Measurements from ENCODE around the gene PFDN4.

The PFDN4 gene

DNA sequence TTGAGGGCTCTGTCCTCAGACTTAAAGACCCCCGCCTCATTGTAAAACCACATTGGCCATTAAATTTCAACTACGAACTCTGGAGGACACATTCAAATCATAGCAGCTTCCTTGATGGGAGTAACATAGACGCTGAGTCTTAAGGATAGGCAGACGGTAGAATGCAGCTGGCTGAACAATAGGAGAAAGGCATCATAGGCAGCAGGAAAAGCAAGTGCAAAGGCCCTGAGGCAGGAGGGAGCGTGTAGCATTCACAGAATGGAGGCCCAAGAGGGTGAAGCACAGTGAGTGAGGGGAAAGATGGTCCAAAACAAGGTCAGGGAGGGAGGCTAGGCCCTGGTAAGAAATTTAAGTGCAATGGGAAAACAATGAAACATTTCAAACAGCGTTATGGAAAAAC is 8.6 kb upstream of the PFDN4 start:
- Histone ChIP-seq H3K36me3 (ENCODE audit: insufficient read depth, low read length) (no peaks in the 10 kb centered on the region), H2AFZ (ENCODE audit: low read depth, low read length) (no peak overlapping the region), H3K9me3 (ENCODE audit: low read length) (no peaks in the 10 kb centered on the region), H3K4me1 (ENCODE audit: insufficient read depth, low read length) (no peaks in the 10 kb centered on the region), H3K4me3 (ENCODE audit: low read length) (no peak overlapping the region), H3K27me3 (ENCODE audit: insufficient read depth, low read length) (peaks cover 12% of the 10 kb centered on the region)

DNA sequence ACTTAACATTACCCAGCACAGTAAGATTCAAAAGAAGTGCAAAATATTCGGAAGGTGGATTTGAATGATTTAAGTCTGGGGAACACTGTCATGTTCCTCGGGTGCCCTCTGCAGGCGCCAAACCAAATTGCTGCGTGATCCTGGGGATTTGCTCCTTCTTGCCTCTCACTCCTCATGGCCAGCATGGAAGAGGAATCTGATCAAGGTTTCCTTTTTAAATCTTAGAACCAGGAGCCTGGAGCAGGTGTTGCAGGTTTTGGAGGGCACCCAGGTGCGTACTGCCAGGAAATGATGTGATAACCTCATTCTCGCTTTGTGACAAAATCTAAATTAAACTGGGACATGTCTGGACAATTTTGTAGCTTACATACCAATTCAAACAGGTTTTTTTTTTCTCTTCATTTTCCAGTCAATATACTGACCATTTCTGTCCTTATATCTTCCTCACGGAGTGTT is 8.1 kb upstream of the PFDN4 start:
- no peak overlapping the region for H2AFZ ChIP-seq (ENCODE audit: low read depth, low read length)
- H3K36me3 ChIP-seq (ENCODE audit: insufficient read depth, low read length): no peaks in the 10 kb centered on the region

DNA sequence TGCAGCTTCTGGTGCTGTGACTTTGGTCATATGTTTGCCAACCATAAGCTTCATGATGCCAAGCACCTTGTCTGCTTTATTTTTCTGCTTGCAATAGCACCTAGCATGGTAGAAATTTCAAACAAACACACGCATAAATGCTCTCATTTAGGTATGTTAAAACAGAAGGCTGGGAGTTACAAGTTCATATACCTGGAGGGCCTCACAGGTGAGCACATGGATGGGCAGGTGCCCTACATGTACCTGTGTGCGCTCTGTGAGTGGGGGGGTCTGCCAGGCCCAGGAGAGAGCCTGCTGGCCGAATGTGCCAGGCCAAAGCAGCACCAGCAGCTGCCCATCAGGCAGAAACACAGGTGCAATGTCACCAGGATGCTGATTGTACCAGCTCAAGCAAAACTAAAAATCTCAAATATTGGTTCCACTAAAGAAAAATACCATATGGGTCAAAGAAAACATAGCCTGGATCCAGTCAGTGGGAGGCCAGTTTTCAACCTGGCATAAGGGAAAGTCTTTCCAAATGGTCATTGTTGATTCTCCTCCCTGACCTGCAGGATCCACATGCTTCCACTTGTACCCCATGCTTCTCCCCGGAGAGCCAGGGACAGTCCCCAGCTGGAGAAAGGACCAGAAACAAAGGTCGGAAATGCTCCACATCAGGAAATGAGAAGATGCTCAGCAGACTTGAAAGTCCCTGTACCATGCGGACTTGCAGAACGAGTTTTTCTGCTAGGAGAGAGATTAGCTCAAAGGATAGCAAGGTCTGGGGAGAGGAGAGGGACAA is 7.2 kb upstream of the PFDN4 start:
- Histone ChIP-seq H3K4me3 (ENCODE audit: low read length) (no peak overlapping the region), H3K9me3 (ENCODE audit: low read length) (no peaks in the 10 kb centered on the region), H3K36me3 (ENCODE audit: insufficient read depth, low read length) (no peaks in the 10 kb centered on the region), H2AFZ (ENCODE audit: low read depth, low read length) (no peak overlapping the region), H3K27me3 (ENCODE audit: insufficient read depth, low read length) (peaks cover 6% of the 10 kb centered on the region), H3K4me1 (ENCODE audit: insufficient read depth, low read length) (no peaks in the 10 kb centered on the region)

More for the DNA sequence above, 8.1 kb upstream of the PFDN4 start:
- Histone ChIP-seq H3K27me3 (ENCODE audit: insufficient read depth, low read length) (peaks cover 10% of the 10 kb centered on the region), H3K4me1 (ENCODE audit: insufficient read depth, low read length) (no peaks in the 10 kb centered on the region), H3K9me3 (ENCODE audit: low read length) (no peaks in the 10 kb centered on the region), H3K4me3 (ENCODE audit: low read length) (no peak overlapping the region)

DNA sequence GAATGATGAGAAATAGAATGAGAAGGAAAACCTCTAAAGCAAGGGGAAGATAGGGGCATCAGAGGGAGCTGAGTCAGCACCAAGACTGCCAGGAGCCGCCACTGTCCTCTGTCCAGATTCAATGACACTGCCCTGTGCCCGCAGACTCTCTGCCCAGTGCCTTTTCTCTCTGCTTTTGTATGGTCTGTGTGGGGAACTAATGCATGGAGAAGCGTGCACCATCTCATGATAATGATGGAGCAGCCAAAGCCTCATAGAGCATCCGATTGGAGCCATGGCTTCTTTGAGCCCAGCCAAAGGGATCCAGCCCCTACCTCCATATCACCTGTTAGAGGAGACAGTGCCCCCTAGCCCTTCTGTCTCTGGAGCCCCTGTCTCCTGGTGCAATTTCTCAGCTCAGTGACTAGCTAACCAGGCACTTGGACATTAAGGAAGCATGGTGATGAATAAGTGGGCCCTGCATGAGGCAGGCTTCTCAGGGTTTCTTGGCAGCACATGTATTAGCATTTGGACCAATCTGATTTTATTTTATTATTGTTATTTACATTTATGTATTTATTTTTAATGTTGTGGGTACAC is 6.5 kb upstream of the PFDN4 start:
- Histone ChIP-seq H3K36me3 (ENCODE audit: insufficient read depth, low read length) (no peaks in the 10 kb centered on the region), H3K9me3 (ENCODE audit: low read length) (no peaks in the 10 kb centered on the region), H3K27me3 (ENCODE audit: insufficient read depth, low read length) (peaks cover 3% of the 10 kb centered on the region), H3K4me3 (ENCODE audit: low read length) (no peak overlapping the region), H3K4me1 (ENCODE audit: insufficient read depth, low read length) (no peaks in the 10 kb centered on the region), H2AFZ (ENCODE audit: low read depth, low read length) (no peak overlapping the region)

DNA sequence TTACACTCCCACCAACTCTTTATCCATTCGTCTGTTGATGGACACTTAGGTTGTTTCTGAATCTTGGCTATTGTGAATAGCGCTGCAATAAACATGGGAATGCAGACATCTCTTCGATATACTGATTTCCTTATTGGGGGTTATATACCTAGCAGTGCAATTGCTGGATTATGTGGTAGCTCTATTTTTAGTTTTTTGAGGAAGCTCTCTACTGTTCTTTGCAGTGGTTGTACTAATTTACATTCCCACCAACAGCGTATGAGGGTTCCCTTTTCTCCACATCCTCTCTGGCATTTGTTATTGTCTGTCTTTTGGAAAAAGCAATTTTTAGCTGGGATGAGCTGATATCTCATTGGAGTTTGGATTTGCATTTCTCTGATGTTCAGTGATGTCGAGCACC is 4.6 kb upstream of the PFDN4 start:
- H3K4me3 ChIP-seq (ENCODE audit: low read length): no peak overlapping the region
- no peak overlapping the region for H2AFZ ChIP-seq (ENCODE audit: low read depth, low read length)
- no peaks in the 10 kb centered on the region for H3K9me3 ChIP-seq (ENCODE audit: low read length)
- no peaks in the 10 kb centered on the region for H3K36me3 ChIP-seq (ENCODE audit: insufficient read depth, low read length)
- peaks cover 3% of the 10 kb centered on the region for H3K27me3 ChIP-seq (ENCODE audit: insufficient read depth, low read length)
- H3K4me1 ChIP-seq (ENCODE audit: insufficient read depth, low read length): no peaks in the 10 kb centered on the region

DNA sequence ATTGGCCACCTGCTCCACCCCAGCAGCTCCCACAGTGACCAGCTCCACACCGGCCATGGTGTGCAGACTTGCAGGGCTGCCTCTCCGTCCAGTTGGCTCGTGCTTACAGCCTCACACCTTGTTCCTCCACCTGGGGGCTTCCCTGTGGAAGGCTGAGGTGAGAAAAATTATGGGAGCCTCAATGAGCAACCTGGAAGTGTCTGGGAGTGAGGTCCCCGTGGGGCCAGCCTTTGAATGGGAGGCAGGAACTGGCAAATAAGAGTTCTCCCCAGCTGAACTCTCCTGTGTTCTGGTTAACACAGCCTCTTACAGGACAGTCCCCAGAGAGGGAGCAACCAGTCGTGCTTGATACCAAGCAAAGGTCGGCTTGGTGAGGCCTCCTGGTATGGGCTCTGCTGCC is 3.8 kb upstream of the PFDN4 start:
- no peaks in the 10 kb centered on the region for H3K9me3 ChIP-seq (ENCODE audit: low read length)
- H2AFZ ChIP-seq (ENCODE audit: low read depth, low read length): no peak overlapping the region
- no peaks in the 10 kb centered on the region for H3K36me3 ChIP-seq (ENCODE audit: insufficient read depth, low read length)
- H3K4me1 ChIP-seq (ENCODE audit: insufficient read depth, low read length): peaks cover 2% of the 10 kb centered on the region
- H3K4me3 ChIP-seq (ENCODE audit: low read length): no peak overlapping the region
- H3K27me3 ChIP-seq (ENCODE audit: insufficient read depth, low read length): peaks cover 3% of the 10 kb centered on the region

DNA sequence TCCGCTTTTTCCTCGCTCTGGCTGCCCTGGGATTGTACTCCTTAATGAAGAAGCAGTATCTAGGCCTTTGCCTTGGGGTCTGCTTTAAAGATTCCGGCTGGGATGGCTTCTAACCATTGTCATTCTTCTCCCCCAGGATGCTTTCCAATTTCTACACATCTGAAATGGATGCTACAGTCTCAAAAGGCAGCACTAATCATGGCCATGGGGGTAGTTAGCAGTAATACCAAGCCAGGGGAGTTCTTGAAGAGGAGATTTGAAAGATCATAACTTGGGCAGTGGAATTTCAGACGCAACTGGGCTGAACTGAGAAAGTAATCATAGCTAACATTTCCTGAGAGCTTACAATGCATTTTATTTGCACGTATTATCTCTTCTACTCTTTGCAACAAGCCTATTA is 3.4 kb upstream of the PFDN4 start:
- Histone ChIP-seq H3K9me3 (ENCODE audit: low read length) (no peaks in the 10 kb centered on the region), H3K4me3 (ENCODE audit: low read length) (no peak overlapping the region), H2AFZ (ENCODE audit: low read depth, low read length) (no peak overlapping the region), H3K27me3 (ENCODE audit: insufficient read depth, low read length) (peaks cover 3% of the 10 kb centered on the region), H3K4me1 (ENCODE audit: insufficient read depth, low read length) (peaks cover 6% of the 10 kb centered on the region), H3K36me3 (ENCODE audit: insufficient read depth, low read length) (no peaks in the 10 kb centered on the region)

DNA sequence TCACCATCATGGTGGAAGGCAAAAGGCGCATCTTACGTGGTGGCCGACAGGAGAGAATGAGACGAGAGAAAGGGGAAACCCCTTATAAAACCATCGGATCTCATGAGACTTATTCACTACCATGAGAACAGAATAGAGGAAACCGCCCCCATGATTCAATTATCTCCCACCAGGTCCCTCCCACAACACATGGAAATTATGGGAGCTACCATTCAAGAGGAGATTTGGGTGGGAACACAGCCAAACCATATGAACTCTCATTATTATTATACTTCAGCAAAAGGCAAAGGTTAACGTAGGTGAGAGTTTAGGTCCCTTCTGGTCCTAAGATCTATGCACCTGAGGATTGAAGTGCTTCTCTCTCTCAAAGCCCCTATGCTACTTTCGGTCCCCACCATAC is 2.4 kb upstream of the PFDN4 start:
- peaks cover under 1% of the 10 kb centered on the region for H3K27me3 ChIP-seq (ENCODE audit: insufficient read depth, low read length)
- peaks cover 3% of the 10 kb centered on the region for H3K36me3 ChIP-seq (ENCODE audit: insufficient read depth, low read length)
- H3K4me1 ChIP-seq (ENCODE audit: insufficient read depth, low read length): peaks cover 10% of the 10 kb centered on the region
- no peaks in the 10 kb centered on the region for H3K9me3 ChIP-seq (ENCODE audit: low read length)
- no peak overlapping the region for H2AFZ ChIP-seq (ENCODE audit: low read depth, low read length)
- H3K4me3 ChIP-seq (ENCODE audit: low read length): no peak overlapping the region

DNA sequence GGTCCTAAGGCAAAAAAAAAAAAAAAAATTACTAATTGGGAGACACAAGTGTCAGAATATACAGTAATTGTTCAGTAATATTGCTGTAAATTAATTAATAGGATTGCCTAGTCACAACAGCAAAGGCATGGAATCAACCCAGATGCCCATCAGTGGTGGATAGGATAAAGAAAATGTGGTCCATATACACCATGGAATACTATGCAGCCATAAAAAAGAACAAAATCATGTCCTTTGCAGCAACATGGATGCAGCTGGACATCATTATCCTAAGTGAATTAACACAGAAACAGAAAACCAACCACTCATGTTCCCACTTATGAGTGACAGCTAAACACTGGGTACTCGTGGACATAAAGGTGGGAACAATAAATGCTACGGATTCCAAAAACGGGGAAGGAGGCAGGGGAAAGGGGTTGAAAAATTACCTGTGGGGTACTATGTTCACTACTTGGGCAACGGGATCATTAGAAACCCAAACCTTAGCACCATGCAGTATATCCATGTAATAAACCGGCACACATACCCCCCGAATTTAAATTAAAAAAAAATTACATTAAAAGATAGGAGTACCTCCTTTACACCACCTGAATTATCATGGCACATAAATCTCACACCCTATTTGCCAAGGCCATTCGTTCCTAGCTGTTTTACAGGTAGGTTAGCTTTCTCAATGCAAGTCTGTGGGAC is 689 bp upstream of the PFDN4 start:
- no peaks in the 10 kb centered on the region for H3K27me3 ChIP-seq (ENCODE audit: insufficient read depth, low read length)
- peak overlapping the region; percentile 82 for H3K4me3 ChIP-seq (ENCODE audit: low read length)
- H2AFZ ChIP-seq (ENCODE audit: low read depth, low read length): peak overlapping the region; percentile 71
- peaks cover 10% of the 10 kb centered on the region for H3K36me3 ChIP-seq (ENCODE audit: insufficient read depth, low read length)
- H3K4me1 ChIP-seq (ENCODE audit: insufficient read depth, low read length): peaks cover 10% of the 10 kb centered on the region
- no peaks in the 10 kb centered on the region for H3K9me3 ChIP-seq (ENCODE audit: low read length)

DNA sequence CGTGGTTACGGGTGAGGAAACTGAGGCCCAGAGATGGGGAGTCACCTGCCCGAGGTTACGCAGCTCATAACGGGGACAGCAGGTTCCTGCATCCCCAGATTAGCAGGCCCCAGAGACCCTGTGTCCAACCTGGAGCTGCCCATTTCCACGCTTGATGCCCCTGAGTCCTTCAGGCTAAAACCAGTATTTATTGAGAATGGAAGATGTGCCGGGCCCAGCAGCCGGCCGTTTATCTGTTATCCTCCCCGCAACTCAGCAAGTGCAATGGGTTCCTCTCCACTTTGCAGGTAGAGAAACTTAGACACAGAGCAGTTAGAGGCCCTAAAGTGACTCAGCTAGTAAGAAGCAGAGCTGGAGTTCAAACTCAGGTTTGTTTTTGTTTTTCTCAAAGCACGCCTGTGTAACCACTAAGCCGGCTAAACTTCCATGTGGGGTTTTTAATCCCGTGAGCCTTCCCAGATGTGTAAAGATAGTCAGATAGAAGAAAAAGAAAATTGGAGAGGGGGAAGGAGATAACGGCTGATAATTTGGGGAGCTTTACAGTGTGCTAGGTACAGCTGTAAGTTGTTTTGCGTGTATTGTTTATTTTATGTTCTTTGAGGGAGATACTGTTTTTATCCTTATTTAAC is 775 bp downstream of the PFDN4 start:
- Histone ChIP-seq H3K27me3 (ENCODE audit: insufficient read depth, low read length) (no peaks in the 10 kb centered on the region), H3K4me1 (ENCODE audit: insufficient read depth, low read length) (peaks cover 10% of the 10 kb centered on the region), H3K9me3 (ENCODE audit: low read length) (no peaks in the 10 kb centered on the region), H2AFZ (ENCODE audit: low read depth, low read length) (peak overlapping the region; percentile 71), H3K4me3 (ENCODE audit: low read length) (peak overlapping the region; percentile 82), H3K36me3 (ENCODE audit: insufficient read depth, low read length) (peaks cover 10% of the 10 kb centered on the region)

DNA sequence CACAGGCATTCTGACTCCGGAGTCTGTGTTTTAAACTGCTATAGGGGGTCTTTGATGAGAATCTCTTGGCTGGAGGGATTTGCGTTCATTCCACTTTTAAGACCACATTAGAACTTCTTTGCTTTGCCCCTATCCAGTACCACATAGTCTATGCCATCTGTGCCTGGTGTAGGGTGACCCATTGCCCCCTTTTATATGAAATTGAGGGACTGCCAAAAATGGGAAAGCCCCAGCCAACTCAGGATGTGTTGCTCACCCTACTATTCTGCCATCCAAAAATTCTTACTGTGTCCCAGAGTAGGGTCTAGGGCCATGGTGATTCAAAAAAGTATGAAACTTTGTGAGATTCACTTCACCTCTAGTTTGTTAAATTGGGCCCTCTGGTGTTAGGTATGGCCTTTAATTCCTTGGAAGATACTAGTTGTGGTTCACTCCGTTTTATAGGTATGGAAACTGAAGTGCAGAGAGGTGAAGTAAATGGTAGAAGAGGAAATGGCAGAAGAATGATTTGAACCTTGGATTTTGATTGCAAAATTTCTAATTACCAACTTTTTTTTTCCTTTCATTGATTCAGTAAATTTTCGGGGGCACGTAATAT is 1.4 kb downstream of the PFDN4 start:
- H3K4me3 ChIP-seq (ENCODE audit: low read length): peak overlapping the region; percentile 82
- H2AFZ ChIP-seq (ENCODE audit: low read depth, low read length): no peak overlapping the region

DNA sequence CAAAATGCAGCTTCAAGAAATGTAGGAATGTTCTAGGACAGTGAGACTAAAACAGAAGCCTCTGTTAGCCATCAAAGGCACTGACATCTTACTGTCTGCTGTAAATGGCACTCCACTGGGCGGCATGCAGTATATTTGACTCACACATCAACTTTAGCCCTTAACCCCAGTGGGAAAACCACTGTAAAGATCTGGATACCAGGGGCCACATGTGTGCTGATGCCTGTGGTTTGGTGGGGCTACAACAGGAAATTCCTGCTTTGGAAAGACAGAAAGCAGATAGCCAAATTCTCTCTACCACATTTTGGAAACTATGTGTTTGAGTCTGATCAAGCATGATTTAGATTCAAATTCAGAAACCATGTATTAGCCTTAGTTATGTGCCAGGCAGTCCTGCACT is 4.3 kb downstream of the PFDN4 start:
- H3K4me1 ChIP-seq (ENCODE audit: insufficient read depth, low read length): peaks cover 10% of the 10 kb centered on the region

More for the DNA sequence above, 1.4 kb downstream of the PFDN4 start:
- Histone ChIP-seq H3K9me3 (ENCODE audit: low read length) (no peaks in the 10 kb centered on the region), H3K36me3 (ENCODE audit: insufficient read depth, low read length) (peaks cover 10% of the 10 kb centered on the region), H3K27me3 (ENCODE audit: insufficient read depth, low read length) (no peaks in the 10 kb centered on the region), H3K4me1 (ENCODE audit: insufficient read depth, low read length) (peaks cover 10% of the 10 kb centered on the region)

DNA sequence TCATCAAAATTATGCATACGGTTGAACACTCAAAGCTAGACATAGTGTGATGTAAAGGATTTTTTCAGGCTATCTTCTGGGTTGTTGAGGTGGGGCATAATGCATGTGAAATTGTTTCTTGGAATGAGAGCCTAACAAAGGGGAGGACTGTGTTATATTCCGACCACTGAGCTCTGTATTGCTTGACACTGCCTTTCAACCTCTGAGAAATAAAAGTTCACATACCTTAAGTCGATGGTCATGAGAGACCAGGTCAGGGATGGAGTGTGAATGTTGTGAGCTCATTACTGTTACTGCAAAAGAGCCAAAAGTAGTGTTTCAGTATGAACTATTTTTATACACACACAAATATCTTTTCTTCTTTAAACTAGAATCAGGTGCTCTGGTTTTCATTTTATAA is 5.0 kb downstream of the PFDN4 start:
- peaks cover 38% of the 10 kb centered on the region for H3K36me3 ChIP-seq (ENCODE audit: insufficient read depth, low read length)
- no peak overlapping the region for H3K4me3 ChIP-seq (ENCODE audit: low read length)
- H3K9me3 ChIP-seq (ENCODE audit: low read length): no peaks in the 10 kb centered on the region
- no peak overlapping the region for H2AFZ ChIP-seq (ENCODE audit: low read depth, low read length)
- H3K27me3 ChIP-seq (ENCODE audit: insufficient read depth, low read length): no peaks in the 10 kb centered on the region
- peaks cover 10% of the 10 kb centered on the region for H3K4me1 ChIP-seq (ENCODE audit: insufficient read depth, low read length)

More for the DNA sequence above, 4.3 kb downstream of the PFDN4 start:
- Histone ChIP-seq H3K4me3 (ENCODE audit: low read length) (no peak overlapping the region), H3K36me3 (ENCODE audit: insufficient read depth, low read length) (peaks cover 32% of the 10 kb centered on the region), H2AFZ (ENCODE audit: low read depth, low read length) (no peak overlapping the region), H3K27me3 (ENCODE audit: insufficient read depth, low read length) (no peaks in the 10 kb centered on the region), H3K9me3 (ENCODE audit: low read length) (no peaks in the 10 kb centered on the region)
